Adipocyte (in vitro differentiated cells): ENCODE measurements around the gene PLCL1.
A peak's percentile ranks its signal among the peaks of the same experiment; 100 is the strongest.

ENCODE experiments used
- DNase-seq: peaks from one replicate; pipeline ENCODE4 v3.0.0-alpha.2; 2015; ENCODE audit warnings: low read depth
- H3K27me3 ChIP-seq: replicated peaks from 2 replicates; pipeline ENCODE4 v1.7.0; 2013; ENCODE audit warnings: mild to moderate bottlenecking, low read length, moderate library complexity; ENCODE audit not compliant: control insufficient read depth, insufficient read depth
- H3K36me3 ChIP-seq: 2 replicates; pipeline ENCODE4 v1.7.0; 2013; ENCODE audit warnings: low read length, mild to moderate bottlenecking, moderate library complexity; ENCODE audit not compliant: control insufficient read depth, insufficient read depth, severe bottlenecking
- H3K4me1 ChIP-seq: 2 replicates; pipeline ENCODE4 v1.7.0; 2013; ENCODE audit warnings: mild to moderate bottlenecking, low read length, moderate library complexity; ENCODE audit not compliant: control insufficient read depth, insufficient read depth
- H3K4me3 ChIP-seq: 2 replicates; pipeline ENCODE4 v1.7.0; 2013; ENCODE audit warnings: mild to moderate bottlenecking, low read length, moderate library complexity
- H3K9ac ChIP-seq: 2 replicates; pipeline ENCODE4 v1.7.0; 2013; ENCODE audit warnings: mild to moderate bottlenecking, low read length, moderate library complexity
- H3K9me3 ChIP-seq: 2 replicates; pipeline ENCODE4 v1.7.0; 2013; ENCODE audit warnings: mild to moderate bottlenecking, low read length, moderate library complexity; ENCODE audit not compliant: control insufficient read depth

PLCL1 gene

DNA sequence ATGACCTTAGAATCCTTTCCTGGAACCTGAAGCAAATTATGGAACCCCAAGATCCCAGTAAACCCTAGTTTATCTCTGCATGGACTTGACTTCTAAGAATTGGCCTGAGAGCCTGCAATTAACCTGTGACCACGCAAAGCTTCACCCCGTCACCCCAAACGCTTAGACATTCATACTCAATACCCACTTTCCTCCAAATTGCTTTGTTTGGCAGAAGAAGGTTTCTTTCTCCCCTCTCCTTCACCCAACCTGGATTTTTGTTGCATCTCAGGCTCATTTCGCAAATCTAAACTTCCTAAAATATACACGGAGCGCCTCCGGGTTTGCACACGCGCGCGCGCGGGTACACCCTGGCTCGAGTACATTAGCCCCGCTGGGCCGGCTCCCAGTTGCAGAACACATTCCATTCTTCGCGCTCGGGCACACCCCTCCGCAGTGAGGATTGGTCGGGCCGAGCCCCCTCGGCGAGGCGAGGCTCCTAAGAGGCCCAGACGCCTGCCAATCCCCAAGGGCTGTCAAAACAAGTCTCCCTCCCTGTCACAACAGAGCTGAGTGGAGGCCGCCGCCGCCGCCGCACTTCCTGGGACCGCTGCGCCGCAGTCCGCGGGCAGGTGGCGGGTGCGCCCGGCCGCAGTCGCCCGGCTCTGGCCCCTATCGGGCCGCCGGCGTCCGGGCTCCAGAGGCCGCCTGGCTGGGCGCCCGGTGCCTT, at the start of gene PLCL1:
Gene PLCL1 (plus strand): TSS at position 545 of the 709 bp plus-strand sequence.
- H3K9me3 ChIP-seq = no peaks in the 10 kb centered on the region
- no peaks in the 10 kb centered on the region for H3K36me3 ChIP-seq
- H3K27me3 ChIP-seq = no peaks in the 10 kb centered on the region
- H3K9ac ChIP-seq = peak within 1 kb of the TSS; percentile 67
- peak within 1 kb of the TSS; percentile 86 for H3K4me3 ChIP-seq
- DNase-seq = peak; percentile 97
- peaks cover 30% of the 10 kb centered on the region for H3K4me1 ChIP-seq

DNA sequence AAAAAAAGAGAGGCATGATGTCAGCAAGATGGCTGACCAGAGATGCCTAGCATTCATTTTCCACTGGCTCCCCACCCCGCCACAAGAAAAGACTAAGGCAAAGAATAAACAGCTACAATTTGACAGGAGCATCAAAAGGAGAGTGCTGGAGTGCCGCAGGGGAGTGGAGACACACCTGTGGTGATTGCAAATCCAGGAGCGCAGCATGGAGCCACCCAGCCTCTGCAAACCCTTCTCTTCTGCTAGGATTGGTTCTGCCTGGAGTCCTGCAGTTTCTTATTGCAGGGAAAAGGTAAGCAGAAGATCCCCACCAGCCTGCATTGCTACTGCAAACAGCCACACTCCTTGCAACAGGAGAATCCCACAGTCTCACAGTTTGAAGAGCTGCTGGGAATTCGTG, 45.4 kb upstream of the PLCL1 start:
- no peak overlapping the region for H3K4me3 ChIP-seq
- no peaks in the 10 kb centered on the region for H3K36me3 ChIP-seq
- H3K9me3 ChIP-seq = peaks cover 13% of the 10 kb centered on the region
- no peak for DNase-seq
- no peak overlapping the region for H3K9ac ChIP-seq
- no peaks in the 10 kb centered on the region for H3K4me1 ChIP-seq
- no peaks in the 10 kb centered on the region for H3K27me3 ChIP-seq

DNA sequence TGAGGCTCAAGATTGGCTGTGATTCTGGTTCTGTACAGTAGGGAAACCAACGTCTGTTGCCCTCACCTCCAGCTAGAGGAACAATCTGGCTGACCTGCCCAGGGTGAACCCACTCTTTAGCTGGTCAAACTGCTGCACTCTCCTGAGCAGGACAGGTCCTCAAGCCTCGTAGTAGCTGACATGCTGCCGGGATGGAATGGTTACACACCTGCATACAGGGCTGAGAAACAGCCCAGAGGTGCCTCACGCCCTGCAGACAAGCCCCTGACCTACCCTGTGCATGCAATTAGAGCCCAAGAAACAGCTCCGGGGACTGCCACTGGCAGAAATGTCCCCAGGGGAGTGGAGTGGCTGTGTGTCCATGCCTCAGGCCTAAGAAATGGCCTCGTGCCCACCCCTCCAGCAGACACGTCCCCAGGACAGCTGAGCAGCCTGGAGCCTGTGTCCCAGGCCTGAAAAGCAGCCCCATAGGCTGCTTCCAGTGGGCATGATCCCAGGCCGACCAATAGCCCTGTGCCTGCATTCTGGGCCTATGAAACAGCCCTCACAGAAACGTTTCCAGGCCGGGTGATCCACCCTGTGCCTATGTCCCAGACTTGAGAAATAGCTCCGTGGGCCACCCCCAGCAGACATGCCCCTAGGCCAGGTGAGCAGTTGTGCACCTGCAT, 44.6 kb upstream of the PLCL1 start:
- Histone ChIP-seq H3K9ac (no peak overlapping the region), H3K9me3 (peaks cover 13% of the 10 kb centered on the region), H3K36me3 (no peaks in the 10 kb centered on the region), H3K4me3 (no peak overlapping the region), H3K4me1 (no peaks in the 10 kb centered on the region), H3K27me3 (no peaks in the 10 kb centered on the region)
- DNase-seq = no peak

DNA sequence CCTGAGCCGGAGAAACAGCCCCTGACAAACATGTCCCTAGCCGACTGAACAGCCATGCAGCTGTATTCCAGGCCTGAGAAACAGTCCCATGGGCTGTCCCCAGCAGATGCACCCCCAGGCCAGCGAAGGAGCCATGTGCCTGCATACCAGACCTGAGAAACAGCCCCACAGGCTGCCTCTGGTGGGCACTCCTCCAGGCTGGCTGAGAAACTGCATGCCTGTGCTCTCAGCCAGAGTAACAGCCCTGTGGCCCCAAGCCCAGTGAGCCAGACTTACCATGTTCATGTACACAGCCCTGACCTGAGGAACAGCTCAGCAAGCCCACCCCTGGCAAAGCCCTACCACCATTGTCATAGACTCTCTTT, 44.1 kb upstream of the PLCL1 start:
- no peak for DNase-seq
- H3K9me3 ChIP-seq = peaks cover 13% of the 10 kb centered on the region
- no peak overlapping the region for H3K4me3 ChIP-seq

DNA sequence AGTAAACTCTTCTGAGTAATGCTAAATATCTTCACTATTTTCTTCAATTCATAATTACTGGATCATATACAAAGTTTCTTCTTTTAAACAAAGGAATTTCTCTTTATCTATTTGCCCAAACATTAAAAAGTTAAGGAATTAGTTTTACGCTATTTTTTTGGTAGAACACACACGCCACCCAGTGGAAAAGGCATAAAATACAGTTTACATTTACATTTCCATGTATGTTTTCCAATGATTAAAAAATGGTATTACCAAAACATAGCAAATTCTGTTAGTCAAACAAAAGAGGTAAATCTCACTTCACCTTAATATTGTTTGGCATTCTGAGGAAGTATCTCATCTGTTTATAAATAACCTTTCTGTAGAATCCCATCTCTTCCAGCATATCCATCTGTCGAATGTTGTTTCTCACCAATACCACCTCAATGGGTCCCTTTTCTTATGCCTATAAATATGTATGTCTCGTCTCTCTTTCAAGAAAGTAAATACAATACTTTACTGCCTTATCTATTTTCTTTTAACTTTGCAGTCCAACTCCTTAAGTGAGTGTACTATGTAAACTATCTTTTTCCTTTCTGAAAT, 26.5 kb upstream of the PLCL1 start:
- no peak overlapping the region for H3K4me3 ChIP-seq
- no peak overlapping the region for H3K9ac ChIP-seq
- H3K4me1 ChIP-seq = no peaks in the 10 kb centered on the region
- no peaks in the 10 kb centered on the region for H3K27me3 ChIP-seq
- DNase-seq = peak; percentile 79
- no peaks in the 10 kb centered on the region for H3K9me3 ChIP-seq
- no peaks in the 10 kb centered on the region for H3K36me3 ChIP-seq

More for the DNA sequence above, 44.1 kb upstream of the PLCL1 start:
- H3K9ac ChIP-seq = no peak overlapping the region
- no peaks in the 10 kb centered on the region for H3K4me1 ChIP-seq
- no peaks in the 10 kb centered on the region for H3K27me3 ChIP-seq
- no peaks in the 10 kb centered on the region for H3K36me3 ChIP-seq

DNA sequence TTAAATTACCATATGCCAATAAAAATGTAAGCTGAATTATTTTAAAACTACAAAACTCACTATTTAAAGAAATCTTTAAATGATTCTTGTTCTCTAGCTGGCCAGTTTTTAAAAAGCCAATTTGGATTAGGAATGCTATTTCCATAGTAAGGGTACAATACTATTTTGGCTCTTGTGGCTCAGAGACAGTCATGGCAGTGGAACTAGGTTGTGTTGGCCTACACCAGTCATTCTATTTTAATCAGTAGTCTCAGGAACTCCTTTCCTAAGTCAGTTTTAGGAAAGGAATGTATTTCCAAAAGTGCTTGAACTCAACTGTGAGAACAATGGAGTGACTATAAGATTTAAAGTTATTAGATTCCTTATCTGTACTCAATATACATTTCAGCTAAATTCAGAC, 25.1 kb upstream of the PLCL1 start:
- H3K9me3 ChIP-seq = no peaks in the 10 kb centered on the region
- no peaks in the 10 kb centered on the region for H3K4me1 ChIP-seq
- H3K9ac ChIP-seq = no peak overlapping the region
- no peaks in the 10 kb centered on the region for H3K27me3 ChIP-seq
- H3K36me3 ChIP-seq = no peaks in the 10 kb centered on the region
- H3K4me3 ChIP-seq = no peak overlapping the region
- no peak for DNase-seq

DNA sequence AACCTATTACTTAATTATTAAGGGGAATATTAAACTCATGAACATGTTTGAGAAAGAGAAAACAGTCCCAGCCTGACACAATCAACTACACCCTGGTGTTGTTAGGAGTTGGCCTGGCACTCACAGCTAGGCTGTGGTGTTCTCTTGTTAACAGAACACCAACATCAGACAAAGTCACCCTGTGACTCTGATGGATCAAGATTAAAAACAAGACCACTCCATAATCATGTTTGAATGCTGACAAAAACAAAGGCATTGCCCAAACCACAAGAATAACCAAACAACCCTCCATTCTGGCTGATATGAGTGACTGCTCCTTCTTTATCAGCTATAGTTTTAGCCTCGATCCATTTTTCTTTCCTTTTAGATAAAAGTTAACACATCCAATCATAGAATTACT, 22.3 kb upstream of the PLCL1 start:
- Histone ChIP-seq H3K9ac (no peak overlapping the region), H3K36me3 (no peaks in the 10 kb centered on the region), H3K27me3 (peaks cover 4% of the 10 kb centered on the region), H3K4me3 (no peak overlapping the region), H3K4me1 (peaks cover 3% of the 10 kb centered on the region), H3K9me3 (peaks cover under 1% of the 10 kb centered on the region)
- DNase-seq = no peak

DNA sequence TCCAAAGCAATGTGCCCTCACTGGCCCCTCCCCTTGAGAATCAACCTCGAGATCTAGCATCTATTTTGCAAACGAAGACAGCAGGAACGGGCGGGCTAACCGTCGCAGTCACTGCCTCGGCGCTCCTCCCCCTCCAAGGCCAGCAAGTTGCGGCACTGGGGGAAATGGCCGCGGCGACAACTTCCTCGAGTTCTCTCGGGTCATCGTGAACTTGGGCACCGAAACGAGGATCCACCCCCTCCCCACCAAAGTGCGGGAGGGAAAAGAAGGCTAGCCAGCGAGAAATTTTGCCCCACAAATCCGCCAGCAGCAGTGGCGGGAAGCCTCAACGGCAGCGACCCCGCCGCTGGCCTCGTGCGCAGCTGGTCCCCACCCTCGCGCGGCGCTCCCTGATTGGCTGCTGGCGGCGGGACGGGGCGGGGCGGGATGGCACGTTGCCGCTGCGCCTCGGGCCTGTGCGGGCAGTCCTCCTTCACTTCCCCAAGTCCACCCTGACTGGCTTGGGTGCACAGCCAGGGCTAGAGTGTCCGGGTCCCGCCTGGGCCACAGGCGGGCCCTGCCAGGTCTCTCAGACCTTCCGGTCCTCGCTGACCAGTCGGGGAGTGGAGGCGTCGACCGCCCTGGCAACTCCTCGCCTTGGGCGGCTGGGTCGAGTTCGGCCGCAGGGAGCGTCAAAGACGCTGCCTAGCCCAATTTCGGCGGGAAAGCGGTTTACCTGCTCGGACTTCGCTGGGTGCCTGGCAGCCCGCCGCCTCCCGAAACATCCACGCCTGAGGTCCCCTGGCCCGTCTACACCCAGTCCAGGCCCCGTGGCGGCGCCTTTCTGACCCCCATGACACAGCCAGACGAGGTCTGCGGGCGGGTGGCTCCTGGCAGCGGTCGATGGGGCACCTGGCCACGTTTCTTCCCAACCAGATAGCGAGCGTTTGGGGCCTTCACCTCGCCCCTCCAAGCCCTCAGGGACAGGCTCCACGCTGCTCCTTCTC, 19.1 kb upstream of the PLCL1 start, which contains the start of gene BOLL:
Gene BOLL (minus strand): TSS at position 364 of the 986 bp plus-strand sequence. CDS start 3,469 bp downstream, outside the sequence.
- H3K4me3 ChIP-seq = peak within 1 kb of the TSS; percentile 71
- DNase-seq = no peak
- no peaks in the 10 kb centered on the region for H3K36me3 ChIP-seq
- H3K9me3 ChIP-seq = peaks cover 6% of the 10 kb centered on the region
- peaks cover 3% of the 10 kb centered on the region for H3K4me1 ChIP-seq
- peaks cover 4% of the 10 kb centered on the region for H3K27me3 ChIP-seq
- H3K9ac ChIP-seq = no peak within 1 kb of the TSS

DNA sequence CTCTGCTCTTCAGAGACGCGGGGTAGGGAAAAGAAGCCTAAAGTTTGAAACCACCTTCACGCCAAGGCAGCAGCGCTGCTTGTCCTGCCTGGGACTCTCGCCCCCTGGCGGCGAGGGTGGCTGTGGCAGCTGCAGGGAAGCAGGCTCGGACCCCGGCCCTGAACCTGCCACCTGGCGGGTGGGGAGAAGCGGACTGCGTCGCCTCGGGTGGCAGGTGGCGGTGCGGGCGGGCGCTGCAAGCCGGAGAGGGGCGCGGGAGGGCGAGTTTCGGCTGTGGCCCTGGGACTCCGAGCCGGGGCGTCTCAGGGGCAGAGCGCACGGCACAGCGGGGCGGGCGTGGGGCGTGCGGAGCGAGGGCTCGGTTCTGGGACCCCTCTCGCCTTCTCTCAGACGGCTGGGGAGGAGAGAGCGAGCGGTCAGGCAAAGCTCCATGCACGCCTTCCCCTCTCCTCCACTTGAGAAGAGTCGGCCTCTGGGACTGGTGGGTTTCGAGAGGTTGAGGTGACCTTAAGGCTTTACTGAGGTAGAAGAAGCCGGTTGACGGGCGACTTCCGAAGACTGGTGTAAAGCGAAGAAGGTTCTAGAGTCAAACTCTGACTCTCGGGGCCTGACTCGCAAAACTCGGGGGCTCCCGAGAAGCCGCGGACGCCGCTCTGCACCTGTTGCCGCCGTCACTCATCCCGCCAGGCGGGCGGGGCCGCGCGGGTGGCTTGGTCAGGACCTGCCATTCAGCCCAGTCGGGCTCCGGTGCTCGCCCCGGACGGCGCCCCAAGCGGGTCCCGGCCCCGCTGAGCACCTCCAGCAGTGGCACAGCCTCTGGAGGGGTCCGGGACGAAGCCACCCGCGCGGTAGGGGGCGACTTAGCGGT, 18.1 kb upstream of the PLCL1 start:
- H3K9ac ChIP-seq = no peak overlapping the region
- H3K4me1 ChIP-seq = peaks cover 3% of the 10 kb centered on the region
- H3K4me3 ChIP-seq = peak overlapping the region; percentile 71
- DNase-seq = no peak
- peaks cover 6% of the 10 kb centered on the region for H3K9me3 ChIP-seq
- no peaks in the 10 kb centered on the region for H3K36me3 ChIP-seq
- H3K27me3 ChIP-seq = peaks cover 4% of the 10 kb centered on the region

DNA sequence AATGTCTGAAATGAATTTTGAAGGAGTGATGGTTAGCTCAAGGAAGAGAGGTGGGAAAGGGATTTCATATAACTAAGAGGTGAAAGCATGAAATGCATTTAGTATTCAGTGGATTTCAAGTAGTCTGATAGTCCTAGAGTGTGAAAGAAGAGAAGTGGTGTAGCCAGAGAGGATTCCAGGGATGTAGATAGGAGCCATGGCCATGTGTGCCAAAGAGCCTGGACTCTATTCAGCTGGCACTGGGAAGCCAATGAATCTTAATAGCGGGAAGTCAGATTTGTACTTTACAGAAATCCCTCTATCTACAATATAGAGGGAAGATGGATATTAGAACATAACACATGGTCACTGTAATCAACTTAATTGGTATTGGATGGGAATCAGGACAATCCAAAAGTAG, 10.9 kb upstream of the PLCL1 start:
- Histone ChIP-seq H3K4me3 (no peak overlapping the region), H3K27me3 (no peaks in the 10 kb centered on the region), H3K9me3 (no peaks in the 10 kb centered on the region), H3K4me1 (peaks cover 4% of the 10 kb centered on the region), H3K36me3 (no peaks in the 10 kb centered on the region), H3K9ac (no peak overlapping the region)
- no peak for DNase-seq
